ENCODE measurements around the gene ATP1A4.

DNA sequence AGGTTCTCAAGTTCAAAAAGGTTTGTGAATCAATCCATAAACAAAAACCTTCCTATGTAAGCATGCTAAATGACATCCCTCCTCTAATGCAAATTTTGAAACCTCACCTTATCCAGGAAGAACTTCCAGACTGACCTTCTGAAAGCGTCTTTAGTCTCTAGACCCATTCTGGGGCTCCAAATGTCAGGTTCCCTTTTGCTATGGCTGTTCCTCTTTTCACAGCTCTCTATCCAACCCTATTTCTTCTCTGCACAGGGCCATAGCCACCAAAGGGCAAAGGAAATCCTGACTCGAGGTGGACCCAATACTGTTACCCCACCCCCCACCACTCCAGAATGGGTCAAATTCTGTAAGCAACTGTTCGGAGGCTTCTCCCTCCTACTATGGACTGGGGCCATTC lies 3.4 kb downstream of the ATP1A4 start:
- TF ChIP-seq, protein P1, sequence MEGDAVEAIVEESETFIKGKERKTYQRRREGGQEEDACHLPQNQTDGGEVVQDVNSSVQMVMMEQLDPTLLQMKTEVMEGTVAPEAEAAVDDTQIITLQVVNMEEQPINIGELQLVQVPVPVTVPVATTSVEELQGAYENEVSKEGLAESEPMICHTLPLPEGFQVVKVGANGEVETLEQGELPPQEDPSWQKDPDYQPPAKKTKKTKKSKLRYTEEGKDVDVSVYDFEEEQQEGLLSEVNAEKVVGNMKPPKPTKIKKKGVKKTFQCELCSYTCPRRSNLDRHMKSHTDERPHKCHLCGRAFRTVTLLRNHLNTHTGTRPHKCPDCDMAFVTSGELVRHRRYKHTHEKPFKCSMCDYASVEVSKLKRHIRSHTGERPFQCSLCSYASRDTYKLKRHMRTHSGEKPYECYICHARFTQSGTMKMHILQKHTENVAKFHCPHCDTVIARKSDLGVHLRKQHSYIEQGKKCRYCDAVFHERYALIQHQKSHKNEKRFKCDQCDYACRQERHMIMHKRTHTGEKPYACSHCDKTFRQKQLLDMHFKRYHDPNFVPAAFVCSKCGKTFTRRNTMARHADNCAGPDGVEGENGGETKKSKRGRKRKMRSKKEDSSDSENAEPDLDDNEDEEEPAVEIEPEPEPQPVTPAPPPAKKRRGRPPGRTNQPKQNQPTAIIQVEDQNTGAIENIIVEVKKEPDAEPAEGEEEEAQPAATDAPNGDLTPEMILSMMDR (IDR thresholded peaks at IDR 0.05; ENCODE audit: low read depth, low read length, missing input control): no peak
- TF ChIP-seq, protein P2, sequence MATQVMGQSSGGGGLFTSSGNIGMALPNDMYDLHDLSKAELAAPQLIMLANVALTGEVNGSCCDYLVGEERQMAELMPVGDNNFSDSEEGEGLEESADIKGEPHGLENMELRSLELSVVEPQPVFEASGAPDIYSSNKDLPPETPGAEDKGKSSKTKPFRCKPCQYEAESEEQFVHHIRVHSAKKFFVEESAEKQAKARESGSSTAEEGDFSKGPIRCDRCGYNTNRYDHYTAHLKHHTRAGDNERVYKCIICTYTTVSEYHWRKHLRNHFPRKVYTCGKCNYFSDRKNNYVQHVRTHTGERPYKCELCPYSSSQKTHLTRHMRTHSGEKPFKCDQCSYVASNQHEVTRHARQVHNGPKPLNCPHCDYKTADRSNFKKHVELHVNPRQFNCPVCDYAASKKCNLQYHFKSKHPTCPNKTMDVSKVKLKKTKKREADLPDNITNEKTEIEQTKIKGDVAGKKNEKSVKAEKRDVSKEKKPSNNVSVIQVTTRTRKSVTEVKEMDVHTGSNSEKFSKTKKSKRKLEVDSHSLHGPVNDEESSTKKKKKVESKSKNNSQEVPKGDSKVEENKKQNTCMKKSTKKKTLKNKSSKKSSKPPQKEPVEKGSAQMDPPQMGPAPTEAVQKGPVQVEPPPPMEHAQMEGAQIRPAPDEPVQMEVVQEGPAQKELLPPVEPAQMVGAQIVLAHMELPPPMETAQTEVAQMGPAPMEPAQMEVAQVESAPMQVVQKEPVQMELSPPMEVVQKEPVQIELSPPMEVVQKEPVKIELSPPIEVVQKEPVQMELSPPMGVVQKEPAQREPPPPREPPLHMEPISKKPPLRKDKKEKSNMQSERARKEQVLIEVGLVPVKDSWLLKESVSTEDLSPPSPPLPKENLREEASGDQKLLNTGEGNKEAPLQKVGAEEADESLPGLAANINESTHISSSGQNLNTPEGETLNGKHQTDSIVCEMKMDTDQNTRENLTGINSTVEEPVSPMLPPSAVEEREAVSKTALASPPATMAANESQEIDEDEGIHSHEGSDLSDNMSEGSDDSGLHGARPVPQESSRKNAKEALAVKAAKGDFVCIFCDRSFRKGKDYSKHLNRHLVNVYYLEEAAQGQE (IDR thresholded peaks at IDR 0.05): no peak
- no peak for TF ChIP-seq JUND (IDR thresholded peaks at IDR 0.05)
- no peak for TF ChIP-seq FOXA1 (IDR thresholded peaks at IDR 0.05)
- TF ChIP-seq RAD21 (IDR thresholded peaks at IDR 0.05): no peak
- TF ChIP-seq NR2F2 (IDR thresholded peaks at IDR 0.05): no peak
- TF ChIP-seq, protein P3, sequence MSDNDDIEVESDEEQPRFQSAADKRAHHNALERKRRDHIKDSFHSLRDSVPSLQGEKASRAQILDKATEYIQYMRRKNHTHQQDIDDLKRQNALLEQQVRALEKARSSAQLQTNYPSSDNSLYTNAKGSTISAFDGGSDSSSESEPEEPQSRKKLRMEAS (IDR thresholded peaks at IDR 0.05): no peak
- no peak for TF ChIP-seq TAF1 (conservative IDR thresholded peaks at IDR 0.05)
- TF ChIP-seq SP1 (IDR thresholded peaks at IDR 0.05): no peak
- TF ChIP-seq, protein P4, sequence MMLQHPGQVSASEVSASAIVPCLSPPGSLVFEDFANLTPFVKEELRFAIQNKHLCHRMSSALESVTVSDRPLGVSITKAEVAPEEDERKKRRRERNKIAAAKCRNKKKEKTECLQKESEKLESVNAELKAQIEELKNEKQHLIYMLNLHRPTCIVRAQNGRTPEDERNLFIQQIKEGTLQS (IDR thresholded peaks at IDR 0.05): no peak
- TF ChIP-seq GABPA (IDR thresholded peaks at IDR 0.05 in 1 of 2, conservative IDR thresholded peaks at IDR 0.05 in 1 of 2): no peak
- no peak for TF ChIP-seq YY1 (IDR thresholded peaks at IDR 0.05)
- no peak for TF ChIP-seq EGR1 (IDR thresholded peaks at IDR 0.05; ENCODE audit: low read depth in 2 of 2)
